HG03457 (cell line): ENCODE results near the gene MLANA.

Source experiments
- ATAC-seq: cut with Tn5 transposase; IDR thresholded peaks from one replicate; pipeline ENCODE4 v1.9.1; 2021; ENCODE audit warnings: moderate number of reproducible peaks; ENCODE audit not compliant: unreplicated experiment

MLANA gene

GRCh38 chr9:5899292-5899691, 8.6 kb downstream of the MLANA start:
- no peak for ATAC-seq

DNA sequence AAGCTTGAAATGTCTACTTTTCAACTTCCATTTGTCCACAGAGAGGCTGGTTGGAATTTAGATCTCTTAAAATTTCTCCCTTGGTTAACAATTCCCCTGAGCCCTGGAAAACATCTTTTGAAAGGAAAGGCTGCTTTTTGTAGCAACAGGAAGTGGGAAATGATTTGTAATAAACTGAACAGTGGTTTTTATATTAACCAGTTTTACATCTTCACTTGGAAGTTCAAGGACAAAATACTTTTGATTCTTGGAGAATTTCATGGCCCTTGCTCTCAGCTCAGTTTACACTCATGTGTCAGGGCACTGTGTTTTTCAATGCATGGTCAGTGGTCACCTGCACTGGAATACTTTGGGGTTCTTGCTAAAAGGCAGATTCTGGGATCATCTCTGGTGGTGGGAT, 9.9 kb downstream of the MLANA start:
- ATAC-seq = no peak

DNA sequence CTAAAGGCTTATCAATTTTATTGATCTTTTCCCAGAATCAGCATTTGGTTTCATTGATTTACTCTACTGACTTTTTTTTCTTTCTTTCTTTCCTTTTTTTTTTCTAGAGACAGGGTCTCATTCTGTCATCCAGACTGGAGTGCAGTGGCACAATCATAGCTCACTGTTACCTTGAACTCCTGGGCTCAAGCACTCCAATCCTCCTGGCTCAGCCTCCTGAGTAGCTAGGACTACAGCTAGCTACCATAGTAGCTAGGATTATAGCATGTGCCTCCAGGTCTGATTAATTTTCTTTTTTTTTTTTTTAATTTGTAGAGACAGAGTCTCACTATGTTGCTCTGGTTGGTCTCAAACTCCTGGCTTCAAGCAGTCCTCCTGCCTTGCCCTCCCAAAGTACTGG, 11.7 kb downstream of the MLANA start:
- no peak for ATAC-seq

- ATAC-seq = no peak
These were observed 18.2 kb downstream of the MLANA start for GRCh38 chr9:5908918-5909317.

- no peak for ATAC-seq
These were observed 19.3 kb downstream of the MLANA start for GRCh38 chr9:5909976-5910375.

DNA sequence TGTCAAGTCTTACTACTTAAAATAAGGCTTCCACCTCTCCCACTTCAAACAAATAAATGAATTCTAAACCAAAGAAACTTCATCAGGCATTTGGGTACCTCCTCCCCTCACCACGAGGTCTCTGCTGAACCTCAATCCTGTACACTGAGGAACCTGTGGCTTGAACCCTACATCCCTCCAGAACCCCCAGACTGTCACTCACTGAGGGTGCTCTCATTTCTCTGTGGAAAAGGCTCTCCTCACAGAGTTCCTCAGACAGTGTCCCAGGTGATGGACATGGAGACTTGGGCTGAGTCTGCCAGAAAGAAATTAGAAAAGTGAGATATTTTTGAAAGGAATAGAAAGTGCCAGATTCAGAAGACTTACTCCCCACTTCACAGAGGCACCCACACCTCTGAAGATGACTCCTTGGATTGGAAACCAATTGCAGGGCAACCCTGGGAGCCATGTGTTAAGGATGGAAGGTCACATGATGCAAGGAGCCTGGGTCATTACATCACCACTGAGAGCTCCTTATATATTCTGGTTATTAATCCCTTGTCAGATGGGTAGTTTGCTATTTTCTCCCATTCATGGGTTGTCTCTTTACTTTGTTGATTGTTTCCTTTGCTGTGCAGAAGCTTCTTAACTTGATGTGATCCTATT, 19.8 kb downstream of the MLANA start:
- no peak for ATAC-seq

DNA sequence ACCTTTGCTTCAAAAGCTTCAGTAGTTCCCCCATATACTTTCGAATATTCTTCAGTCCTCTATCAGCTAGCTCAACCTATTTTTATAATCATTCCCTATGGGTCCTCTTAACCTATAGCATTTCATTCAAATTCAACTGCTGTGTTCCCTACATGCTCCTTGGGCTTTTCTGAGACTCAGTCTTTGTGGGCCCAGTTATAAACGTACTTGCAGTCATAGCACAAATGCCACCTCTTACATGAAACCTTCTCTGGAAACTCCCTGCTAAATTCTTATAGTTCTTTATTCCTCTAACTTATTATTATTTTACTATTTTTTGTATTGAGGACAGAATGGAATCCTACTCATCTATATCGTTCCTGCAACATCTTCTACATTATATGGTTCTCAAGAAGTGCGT, 24.7 kb downstream of the MLANA start:
- no peak for ATAC-seq

DNA sequence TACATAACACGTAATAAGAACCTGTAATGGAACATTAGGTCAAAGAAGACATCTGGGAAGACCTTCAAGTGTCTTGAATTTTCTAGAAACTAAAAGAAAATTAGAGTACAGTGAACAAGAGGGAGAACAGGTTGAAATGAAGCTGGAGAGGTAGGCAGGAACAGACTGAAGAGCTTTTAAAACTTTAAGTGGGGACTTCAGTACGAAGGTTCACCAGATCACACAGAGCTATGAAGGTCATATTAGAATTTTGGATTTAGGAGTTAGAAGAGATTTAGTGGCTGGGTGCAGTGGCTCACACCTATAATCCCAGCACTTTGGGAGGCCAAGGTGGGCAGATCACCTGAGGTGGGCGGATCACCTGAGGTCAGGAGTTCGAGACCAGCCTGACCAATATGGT, 26.6 kb downstream of the MLANA start:
- no peak for ATAC-seq

- ATAC-seq = no peak
These were observed 27.2 kb downstream of the MLANA start for GRCh38 chr9:5917888-5918287.

- ATAC-seq = no peak
These were observed 27.8 kb downstream of the MLANA start for GRCh38 chr9:5918460-5918859.

GRCh38 chr9:5920860-5921328, 30.2 kb downstream of the MLANA start:
- ATAC-seq = peak; percentile 84

GRCh38 chr9:5922192-5922591, 31.5 kb downstream of the MLANA start:
- ATAC-seq = no peak

GRCh38 chr9:5931657-5932056, 41.0 kb downstream of the MLANA start:
- ATAC-seq = no peak

GRCh38 chr9:5938449-5938848, 47.8 kb downstream of the MLANA start:
- no peak for ATAC-seq

- ATAC-seq = no peak
These were observed 48.8 kb downstream of the MLANA start for GRCh38 chr9:5939530-5939929.

GRCh38 chr9:5941214-5941613, 50.5 kb downstream of the MLANA start:
- ATAC-seq = no peak

DNA sequence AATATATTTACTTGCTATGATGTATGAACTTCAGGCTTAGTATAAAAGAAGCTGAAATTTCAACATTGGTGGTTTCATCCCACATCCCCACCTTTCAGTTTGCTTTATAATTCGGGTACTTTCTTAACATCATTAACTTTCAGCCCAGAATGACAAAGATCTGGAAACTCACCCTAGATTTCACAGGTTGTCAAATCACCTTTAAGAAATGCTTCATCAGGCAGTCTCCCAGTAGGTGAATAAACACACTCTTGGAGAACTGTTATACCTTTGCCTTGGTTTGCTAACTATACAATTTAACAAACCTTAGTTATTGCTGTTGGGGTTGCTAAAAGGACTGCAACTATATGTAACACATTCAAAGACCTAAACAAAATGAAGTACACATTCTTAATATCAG, 54.4 kb downstream of the MLANA start:
- ATAC-seq = no peak

DNA sequence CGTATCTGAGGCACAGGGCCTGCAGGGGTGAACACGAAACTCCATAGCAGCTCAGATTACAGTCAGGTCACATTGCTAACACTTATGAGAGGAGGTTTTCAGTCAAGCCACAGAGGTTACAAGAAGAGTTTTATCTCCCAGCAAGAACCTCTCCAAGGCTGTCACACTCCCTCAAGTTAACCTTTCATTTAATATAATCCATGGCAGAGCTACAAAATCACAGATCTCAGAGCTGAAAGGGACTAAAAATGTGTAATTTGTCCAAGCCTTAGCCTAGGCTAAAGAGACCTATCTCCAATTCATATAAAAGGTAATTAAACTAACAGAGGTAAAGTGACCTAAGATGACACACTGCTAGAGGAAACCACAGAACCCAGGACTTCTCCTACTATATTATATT, 57.2 kb downstream of the MLANA start:
- ATAC-seq = no peak

- no peak for ATAC-seq
These were observed 58.5 kb downstream of the MLANA start for GRCh38 chr9:5949103-5949699.

DNA sequence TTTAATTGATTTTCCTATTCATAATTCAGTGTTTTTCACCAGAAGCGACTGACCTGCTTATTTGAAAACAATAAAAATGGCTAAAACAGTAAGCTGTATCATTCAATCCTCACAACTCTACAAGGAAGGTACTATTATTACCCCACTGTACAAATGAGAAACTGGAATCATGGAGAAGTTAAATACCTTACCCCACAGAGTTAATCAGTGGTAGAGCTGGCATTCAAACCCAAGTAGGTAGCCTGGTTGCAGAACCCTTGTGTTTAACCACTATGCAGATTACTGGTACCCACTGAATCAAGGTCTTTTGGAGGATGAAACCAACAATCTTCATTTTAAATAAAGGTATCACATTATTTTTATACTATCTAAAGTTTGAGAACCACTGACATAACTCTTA, 59.6 kb downstream of the MLANA start:
- no peak for ATAC-seq

DNA sequence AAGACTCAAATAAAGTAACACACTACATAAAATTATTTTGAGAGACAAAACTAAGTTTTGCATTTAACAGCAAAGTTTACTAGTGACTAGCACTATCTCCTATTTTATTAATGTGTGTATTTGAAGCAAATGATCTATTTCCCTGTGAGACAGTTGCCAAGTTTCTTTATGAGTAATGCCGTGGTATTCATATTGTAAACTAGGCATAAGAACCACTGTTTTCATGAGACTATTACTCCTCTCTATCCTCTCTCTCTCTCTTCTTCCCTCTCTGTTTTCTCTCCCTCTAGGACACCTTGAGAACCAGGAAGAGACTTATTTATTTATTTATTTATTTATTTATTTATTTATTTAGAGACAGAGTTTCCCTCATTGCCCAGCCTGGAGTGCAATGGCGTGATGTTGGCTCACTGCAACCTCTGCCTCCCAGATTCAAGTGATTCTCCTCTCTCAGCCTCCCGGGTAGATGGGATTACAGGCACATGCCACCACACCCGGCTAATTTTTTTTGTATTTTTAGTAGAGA, 61.1 kb downstream of the MLANA start:
- ATAC-seq = no peak
